Measurements from ENCODE around the gene MS4A6A.
"Not testable (repeated sequence)": the region's sequence is repeated elsewhere in the genome, so short reads cannot be mapped to it uniquely, and the experiment has no call there.

MS4A6A gene

DNA sequence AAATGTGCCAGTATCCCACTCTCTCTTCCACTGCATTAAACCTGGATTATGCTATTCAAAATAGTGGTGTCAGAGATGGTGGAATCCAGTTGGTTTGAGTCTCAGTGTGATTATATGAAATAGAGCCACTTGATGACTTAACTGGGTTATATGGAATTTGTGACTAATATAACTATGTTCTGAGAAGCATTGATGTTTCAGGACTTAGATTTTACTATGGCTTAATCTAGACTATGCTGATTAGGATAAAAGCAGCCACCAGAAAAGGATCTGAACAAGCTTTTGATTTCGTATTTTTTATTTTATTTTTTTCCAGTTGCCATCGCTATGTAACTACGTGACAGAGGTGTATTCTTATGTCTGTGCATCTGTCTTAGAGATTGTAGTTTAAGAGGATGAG lies 39.1 kb downstream of the MS4A6A start:
- Histone ChIP-seq H3K9me3 (ENCODE audit: low read length) (no peaks in the 10 kb centered on the region), H3K27me3 (ENCODE audit: insufficient read depth, low read length) (no peaks in the 10 kb centered on the region), H3K36me3 (ENCODE audit: insufficient read depth, low read length) (no peaks in the 10 kb centered on the region), H3K4me3 (ENCODE audit: low read length) (no peak overlapping the region), H2AFZ (ENCODE audit: low read depth, low read length) (no peak overlapping the region), H3K4me1 (ENCODE audit: insufficient read depth, low read length) (no peaks in the 10 kb centered on the region)

DNA sequence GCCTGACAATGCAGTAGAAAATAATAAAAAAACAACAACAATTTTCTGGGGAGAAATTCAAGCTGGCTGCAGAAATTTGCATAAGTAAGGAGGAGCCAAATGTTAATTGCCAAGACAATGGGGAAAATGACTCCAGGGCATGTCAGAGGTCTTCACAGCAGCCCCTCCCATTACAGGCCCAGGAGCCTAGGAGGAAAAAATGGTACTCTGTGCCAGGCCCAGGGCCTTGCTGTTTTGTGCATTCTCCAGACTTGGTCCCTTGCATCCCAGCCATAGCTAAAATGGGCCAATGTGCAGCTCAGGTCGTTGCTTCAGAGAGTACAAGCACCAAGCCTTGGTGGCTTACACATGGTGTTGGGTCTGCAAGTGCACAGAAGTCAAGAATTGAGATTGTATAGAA lies 49.0 kb downstream of the MS4A6A start:
- Histone ChIP-seq H3K36me3 (ENCODE audit: insufficient read depth, low read length) (no peaks in the 10 kb centered on the region), H3K27me3 (ENCODE audit: insufficient read depth, low read length) (no peaks in the 10 kb centered on the region), H3K4me3 (ENCODE audit: low read length) (no peak overlapping the region), H3K4me1 (ENCODE audit: insufficient read depth, low read length) (no peaks in the 10 kb centered on the region), H3K9me3 (ENCODE audit: low read length) (no peaks in the 10 kb centered on the region), H2AFZ (ENCODE audit: low read depth, low read length) (no peak overlapping the region)

DNA sequence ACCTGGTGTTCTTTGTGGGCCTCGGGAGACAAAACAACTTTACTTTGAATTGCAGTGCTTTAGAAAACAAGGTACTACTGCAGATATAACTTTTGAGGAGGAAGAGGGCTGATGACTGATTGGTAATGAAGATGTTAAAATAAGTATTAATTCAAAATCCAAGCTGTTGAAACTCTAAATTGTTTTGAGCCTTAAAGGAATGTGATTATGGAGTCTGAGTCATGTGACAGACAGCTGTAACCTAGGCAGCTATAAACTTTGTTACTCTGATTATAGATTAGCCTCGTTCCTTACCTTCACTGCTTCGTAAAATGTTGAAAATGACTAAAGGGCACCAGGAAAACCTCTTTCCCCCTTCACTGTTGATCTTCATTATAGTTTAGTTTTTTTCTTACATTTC lies 51.0 kb downstream of the MS4A6A start:
- no peaks in the 10 kb centered on the region for H3K4me1 ChIP-seq (ENCODE audit: insufficient read depth, low read length)
- H3K36me3 ChIP-seq (ENCODE audit: insufficient read depth, low read length) = no peaks in the 10 kb centered on the region
- no peaks in the 10 kb centered on the region for H3K9me3 ChIP-seq (ENCODE audit: low read length)

DNA sequence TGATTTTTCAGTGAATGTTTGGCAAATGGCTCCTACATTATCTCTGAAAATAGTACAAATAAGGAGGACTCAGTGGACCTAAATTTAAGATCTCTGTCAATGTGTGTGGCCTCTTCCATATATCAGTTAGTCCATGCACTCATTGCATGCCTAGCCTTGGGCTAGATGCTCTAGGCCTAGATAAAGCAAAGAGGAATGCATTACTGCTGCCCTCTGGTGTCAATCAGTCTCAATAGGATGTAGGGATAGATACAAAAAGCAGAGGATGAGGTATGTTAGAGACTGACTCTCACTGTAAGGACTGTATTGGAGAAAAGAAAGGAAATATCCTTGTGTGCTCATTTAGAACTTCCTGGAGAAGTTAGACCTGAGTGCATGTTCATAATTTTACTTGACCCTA lies 52.4 kb downstream of the MS4A6A start:
- no peaks in the 10 kb centered on the region for H3K9me3 ChIP-seq (ENCODE audit: low read length)
- no peaks in the 10 kb centered on the region for H3K36me3 ChIP-seq (ENCODE audit: insufficient read depth, low read length)
- H3K4me3 ChIP-seq (ENCODE audit: low read length) = no peak overlapping the region
- H2AFZ ChIP-seq (ENCODE audit: low read depth, low read length) = no peak overlapping the region
- H3K27me3 ChIP-seq (ENCODE audit: insufficient read depth, low read length) = no peaks in the 10 kb centered on the region
- H3K4me1 ChIP-seq (ENCODE audit: insufficient read depth, low read length) = no peaks in the 10 kb centered on the region

More for the DNA sequence above, 51.0 kb downstream of the MS4A6A start:
- no peak overlapping the region for H3K4me3 ChIP-seq (ENCODE audit: low read length)
- no peaks in the 10 kb centered on the region for H3K27me3 ChIP-seq (ENCODE audit: insufficient read depth, low read length)
- no peak overlapping the region for H2AFZ ChIP-seq (ENCODE audit: low read depth, low read length)

DNA sequence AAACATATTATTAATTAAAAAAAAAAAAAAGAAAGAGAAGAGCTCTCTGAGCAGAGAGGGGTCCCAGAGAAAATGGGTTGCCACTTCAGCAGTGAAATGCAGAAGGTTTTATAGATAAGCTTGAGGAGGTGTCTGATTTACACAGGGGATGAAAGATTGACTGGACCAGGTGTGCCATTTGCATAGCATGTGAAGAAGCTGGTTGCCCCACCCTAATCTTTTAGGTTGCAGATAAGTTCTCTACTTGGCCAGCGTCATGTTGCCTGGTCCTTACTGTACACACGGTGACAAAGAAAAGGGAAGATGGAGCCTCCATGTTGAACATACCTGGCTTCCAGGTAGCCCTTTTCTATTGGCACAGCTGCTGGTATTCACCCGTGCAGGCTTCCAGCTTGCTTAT lies 53.0 kb downstream of the MS4A6A start:
- no peaks in the 10 kb centered on the region for H3K9me3 ChIP-seq (ENCODE audit: low read length)
- no peak overlapping the region for H3K4me3 ChIP-seq (ENCODE audit: low read length)
- no peaks in the 10 kb centered on the region for H3K4me1 ChIP-seq (ENCODE audit: insufficient read depth, low read length)
- H2AFZ ChIP-seq (ENCODE audit: low read depth, low read length) = no peak overlapping the region
- H3K36me3 ChIP-seq (ENCODE audit: insufficient read depth, low read length) = no peaks in the 10 kb centered on the region
- no peaks in the 10 kb centered on the region for H3K27me3 ChIP-seq (ENCODE audit: insufficient read depth, low read length)

DNA sequence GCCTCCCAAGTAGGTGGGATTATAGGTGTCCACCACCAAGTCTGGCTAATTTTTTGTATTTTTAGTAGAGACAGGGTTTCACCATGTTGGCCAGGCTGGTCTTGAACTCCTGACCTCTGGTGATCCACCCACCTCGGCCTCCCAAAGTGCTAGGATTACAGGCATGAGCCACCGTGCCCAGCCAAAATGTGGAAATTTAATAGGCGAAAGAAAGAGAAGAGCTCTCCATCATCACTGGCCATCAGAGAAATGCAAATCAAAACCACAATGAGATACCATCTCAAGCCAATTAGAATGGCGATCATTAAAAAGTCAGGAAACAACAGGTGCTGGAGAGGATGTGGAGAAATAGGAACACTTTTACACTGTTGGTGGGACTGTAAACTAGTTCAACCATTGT lies 54.0 kb downstream of the MS4A6A start:
- H3K36me3 ChIP-seq (ENCODE audit: insufficient read depth, low read length); H2AFZ ChIP-seq (ENCODE audit: low read depth, low read length); H3K27me3 ChIP-seq (ENCODE audit: insufficient read depth, low read length); H3K4me3 ChIP-seq (ENCODE audit: low read length); H3K9me3 ChIP-seq (ENCODE audit: low read length); H3K4me1 ChIP-seq (ENCODE audit: insufficient read depth, low read length): not testable (repeated sequence)

DNA sequence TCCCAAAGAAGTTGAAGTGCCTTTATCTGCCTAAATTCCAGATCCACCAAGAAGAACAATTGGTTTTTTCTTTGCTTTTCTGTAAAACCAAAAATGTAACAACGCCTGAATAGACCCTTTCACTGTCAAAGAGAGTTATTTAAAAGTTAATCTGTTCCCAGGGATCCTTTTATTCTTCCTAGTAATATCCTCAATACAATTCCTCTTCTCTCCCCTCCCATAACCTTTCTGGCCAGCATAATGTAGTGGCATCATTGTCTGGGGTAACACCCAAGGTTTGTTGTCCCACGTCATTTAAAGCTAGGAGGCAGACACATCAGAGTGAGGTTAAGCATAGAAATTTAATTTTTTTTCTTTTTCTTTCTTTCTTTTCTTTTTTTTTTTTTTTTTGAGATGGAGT lies 54.5 kb downstream of the MS4A6A start:
- H3K36me3 ChIP-seq (ENCODE audit: insufficient read depth, low read length) = no peaks in the 10 kb centered on the region
- no peak overlapping the region for H3K4me3 ChIP-seq (ENCODE audit: low read length)
- no peaks in the 10 kb centered on the region for H3K9me3 ChIP-seq (ENCODE audit: low read length)
- H3K4me1 ChIP-seq (ENCODE audit: insufficient read depth, low read length) = no peaks in the 10 kb centered on the region
- H3K27me3 ChIP-seq (ENCODE audit: insufficient read depth, low read length) = no peaks in the 10 kb centered on the region
- no peak overlapping the region for H2AFZ ChIP-seq (ENCODE audit: low read depth, low read length)

DNA sequence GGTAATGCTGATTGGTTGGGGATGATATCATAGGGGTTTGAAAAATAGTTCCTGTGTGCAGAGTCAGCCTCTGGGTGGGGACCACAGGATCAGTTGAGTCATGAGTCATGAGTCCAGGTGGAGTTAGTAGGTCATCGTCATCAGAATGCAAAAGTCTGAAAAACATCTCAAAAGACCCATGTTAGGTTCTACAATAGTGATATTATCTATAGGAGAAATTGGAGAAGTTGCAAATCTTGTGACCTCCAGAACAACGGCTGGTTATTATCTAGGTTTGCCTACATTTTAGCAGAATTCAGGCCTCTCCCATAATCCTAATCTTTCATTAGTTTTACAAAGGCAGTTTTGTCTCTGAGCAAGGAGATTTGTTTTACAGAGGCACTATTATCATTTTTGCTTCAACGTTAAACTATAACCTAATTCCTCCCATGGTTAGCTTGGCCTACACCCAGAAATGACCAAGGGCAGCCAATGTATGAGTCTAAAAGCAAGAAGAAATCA lies 55.5 kb downstream of the MS4A6A start:
- no peaks in the 10 kb centered on the region for H3K4me1 ChIP-seq (ENCODE audit: insufficient read depth, low read length)
- no peaks in the 10 kb centered on the region for H3K9me3 ChIP-seq (ENCODE audit: low read length)
- no peak overlapping the region for H2AFZ ChIP-seq (ENCODE audit: low read depth, low read length)
- H3K4me3 ChIP-seq (ENCODE audit: low read length) = no peak overlapping the region
- no peaks in the 10 kb centered on the region for H3K36me3 ChIP-seq (ENCODE audit: insufficient read depth, low read length)
- H3K27me3 ChIP-seq (ENCODE audit: insufficient read depth, low read length) = no peaks in the 10 kb centered on the region

DNA sequence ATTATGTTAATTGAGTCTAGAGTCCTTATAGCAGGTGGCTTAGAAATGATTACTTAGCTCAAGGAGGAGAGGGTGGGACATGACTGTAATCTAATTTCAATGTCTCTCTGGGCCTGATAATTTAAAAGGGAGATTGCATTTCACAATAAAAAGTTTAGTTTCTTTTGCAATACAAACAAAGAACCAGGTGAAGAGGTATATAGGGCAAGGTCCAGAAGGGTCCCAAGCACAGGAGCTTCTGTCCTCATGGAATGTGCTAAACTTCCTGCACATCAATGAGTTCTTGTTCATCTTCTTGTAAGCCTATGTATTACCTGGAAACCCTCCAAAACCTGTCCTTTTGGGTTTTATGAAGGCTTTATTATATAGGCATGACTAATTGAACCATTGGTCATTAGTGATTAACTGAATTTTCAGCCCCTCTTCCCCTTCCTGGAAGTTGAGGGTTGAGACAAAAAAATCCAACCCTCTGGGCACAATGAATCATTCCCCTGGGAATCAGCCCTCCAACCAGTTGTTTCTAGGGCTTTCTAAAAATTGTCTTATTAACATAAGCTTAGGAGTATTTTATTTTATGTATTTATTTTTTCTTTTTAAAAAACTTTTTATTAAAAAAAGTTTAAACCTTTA lies 56.8 kb downstream of the MS4A6A start:
- no peaks in the 10 kb centered on the region for H3K9me3 ChIP-seq (ENCODE audit: low read length)

DNA sequence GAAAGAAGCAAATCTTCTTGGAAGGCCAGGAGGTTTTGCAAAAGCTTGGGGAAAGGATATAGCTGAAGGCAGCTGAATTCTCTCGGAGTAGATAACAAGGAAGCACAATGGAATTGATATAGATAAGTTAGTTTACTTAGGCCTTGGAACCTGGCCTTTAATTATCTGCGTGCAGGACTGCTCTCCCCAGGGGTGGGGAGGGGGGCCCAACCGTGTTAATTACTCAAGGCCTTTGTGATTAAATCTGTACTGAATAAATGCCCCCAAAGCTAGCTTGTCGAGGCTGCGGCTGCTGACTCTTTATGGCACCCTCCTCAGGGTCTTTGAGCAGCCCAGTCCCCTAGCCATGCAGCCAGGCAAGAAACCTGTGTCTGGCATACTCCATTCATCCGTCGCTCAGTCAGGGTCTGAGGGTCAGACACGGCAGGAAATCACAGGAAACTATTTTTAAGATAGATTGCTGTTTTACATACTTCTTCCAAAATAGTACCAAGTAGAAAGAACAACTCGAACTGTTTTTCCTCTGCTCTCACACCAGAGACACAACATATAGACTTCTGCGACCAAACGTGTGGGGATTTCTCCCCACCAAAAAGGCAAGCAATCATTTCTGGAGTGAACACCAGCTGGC lies 58.0 kb downstream of the MS4A6A start:
- Histone ChIP-seq H3K36me3 (ENCODE audit: insufficient read depth, low read length) (no peaks in the 10 kb centered on the region), H3K4me3 (ENCODE audit: low read length) (no peak overlapping the region), H3K4me1 (ENCODE audit: insufficient read depth, low read length) (no peaks in the 10 kb centered on the region), H2AFZ (ENCODE audit: low read depth, low read length) (no peak overlapping the region), H3K9me3 (ENCODE audit: low read length) (no peaks in the 10 kb centered on the region), H3K27me3 (ENCODE audit: insufficient read depth, low read length) (no peaks in the 10 kb centered on the region)

More for the DNA sequence above, 56.8 kb downstream of the MS4A6A start:
- Histone ChIP-seq H3K4me3 (ENCODE audit: low read length) (no peak overlapping the region), H3K27me3 (ENCODE audit: insufficient read depth, low read length) (no peaks in the 10 kb centered on the region), H3K36me3 (ENCODE audit: insufficient read depth, low read length) (no peaks in the 10 kb centered on the region), H3K4me1 (ENCODE audit: insufficient read depth, low read length) (no peaks in the 10 kb centered on the region), H2AFZ (ENCODE audit: low read depth, low read length) (no peak overlapping the region)

All from neuron (in vitro differentiated cells).